ENCODE measurements around the gene SSR1.
"Not testable (repeated sequence)": the region's sequence is repeated elsewhere in the genome, so short reads cannot be mapped to it uniquely, and the experiment has no call there.

Gene SSR1

DNA sequence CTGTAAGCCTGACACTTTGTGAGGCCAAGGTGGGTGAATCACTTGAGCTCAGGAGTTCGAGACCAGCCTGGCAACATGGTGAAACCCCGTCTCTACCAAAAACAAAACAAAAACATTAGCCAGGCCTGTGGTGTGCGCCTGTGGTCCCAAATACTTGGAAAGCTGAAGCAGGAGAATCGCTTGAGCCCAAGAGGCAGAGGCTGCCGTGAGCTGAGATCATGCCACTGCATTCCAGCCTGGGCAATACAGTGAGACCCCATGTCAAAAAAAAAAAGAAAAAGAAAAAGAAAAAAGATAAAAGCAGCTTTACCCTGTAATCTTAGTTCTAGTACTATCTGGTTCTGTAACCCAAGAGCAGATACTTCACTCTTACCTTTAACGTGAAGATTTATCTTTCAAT lies 27.6 kb downstream of the SSR1 start:
- no peak for DNase-seq (ENCODE audit: low read depth, low spot score)
- no peak overlapping the region for H3K27ac ChIP-seq

DNA sequence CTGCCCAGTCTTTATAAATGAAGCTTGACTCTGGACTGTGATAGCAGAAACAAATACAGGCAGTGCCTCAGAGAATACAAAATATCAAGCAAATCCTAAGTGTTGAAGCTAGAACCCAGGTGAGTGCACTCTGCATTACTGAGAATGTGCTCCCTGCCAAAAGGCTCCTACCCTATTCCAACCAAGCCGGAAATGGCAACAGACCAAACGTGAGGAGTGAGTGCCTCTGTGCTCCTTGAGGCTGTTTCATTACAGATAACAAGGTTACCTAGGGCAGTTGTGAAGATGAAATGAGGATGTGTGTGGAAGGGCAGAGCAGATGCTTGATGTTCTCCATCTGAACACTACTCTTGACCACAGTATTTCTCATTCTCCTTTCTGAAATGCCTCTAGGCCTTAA lies 29.3 kb downstream of the SSR1 start:
- no peak for DNase-seq (ENCODE audit: low read depth, low spot score)

DNA sequence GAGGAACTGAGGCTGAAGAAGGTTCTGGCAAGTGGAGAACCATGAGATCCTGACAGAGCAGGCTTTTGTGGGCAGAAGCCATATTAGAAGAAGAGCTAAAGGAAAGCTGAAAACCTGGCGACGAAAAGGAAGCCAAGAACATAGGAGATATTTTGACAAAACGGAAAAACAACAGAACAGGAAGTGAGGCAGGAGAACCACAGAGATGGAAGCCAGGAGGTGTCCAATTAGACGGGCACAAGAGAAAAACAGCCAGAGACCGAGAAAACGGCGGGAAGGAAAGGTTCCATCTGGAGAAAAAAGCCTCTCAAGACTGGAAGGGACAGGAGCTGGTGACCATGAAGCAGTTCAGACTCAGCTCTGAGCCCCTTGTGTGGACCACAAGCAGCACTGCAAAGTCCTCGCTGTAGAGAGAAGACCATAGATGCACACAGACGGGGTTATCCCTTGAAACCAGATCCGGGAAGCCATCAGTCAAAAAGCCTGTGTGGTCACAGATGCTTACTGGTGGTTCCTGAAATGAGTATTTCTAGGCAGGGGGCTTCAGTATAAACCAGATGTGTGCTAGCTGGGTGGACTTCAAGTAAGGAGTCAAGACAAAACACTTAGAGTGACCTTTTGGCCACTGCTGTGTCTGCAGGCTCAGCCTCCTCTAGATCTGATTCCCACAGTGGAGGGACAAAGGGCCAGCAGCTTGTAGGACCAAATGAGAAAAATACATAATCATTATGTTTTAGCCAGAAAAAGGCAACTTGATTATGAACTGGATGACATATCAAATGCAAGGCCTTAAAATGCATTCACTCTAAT lies 30.7 kb downstream of the SSR1 start:
- DNase-seq (ENCODE audit: low read depth, low spot score), result no peak

More for the DNA sequence above, 29.3 kb downstream of the SSR1 start:
- no peak overlapping the region for H3K27ac ChIP-seq

DNA sequence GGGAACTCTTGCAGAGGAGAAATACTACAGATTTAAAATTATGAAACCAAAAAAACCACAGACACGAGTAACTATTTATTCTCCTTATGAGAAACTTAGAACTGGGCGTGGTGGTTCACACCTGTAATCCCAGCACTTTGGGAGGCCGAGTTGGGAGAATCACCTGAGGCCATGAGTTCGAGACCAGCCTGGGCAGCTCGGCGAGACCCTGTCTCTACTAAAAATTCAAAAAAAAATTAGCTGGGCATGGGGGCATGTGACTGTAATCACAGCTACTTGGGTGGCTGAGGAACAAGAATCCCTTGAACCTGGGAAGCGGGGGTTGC lies 36.8 kb downstream of the SSR1 start:
- peak overlapping the region; percentile 71 for H3K27ac ChIP-seq
- no peak for DNase-seq (ENCODE audit: low read depth, low spot score)

More for the DNA sequence above, 30.7 kb downstream of the SSR1 start:
- H3K27ac ChIP-seq, result no peak overlapping the region

DNA sequence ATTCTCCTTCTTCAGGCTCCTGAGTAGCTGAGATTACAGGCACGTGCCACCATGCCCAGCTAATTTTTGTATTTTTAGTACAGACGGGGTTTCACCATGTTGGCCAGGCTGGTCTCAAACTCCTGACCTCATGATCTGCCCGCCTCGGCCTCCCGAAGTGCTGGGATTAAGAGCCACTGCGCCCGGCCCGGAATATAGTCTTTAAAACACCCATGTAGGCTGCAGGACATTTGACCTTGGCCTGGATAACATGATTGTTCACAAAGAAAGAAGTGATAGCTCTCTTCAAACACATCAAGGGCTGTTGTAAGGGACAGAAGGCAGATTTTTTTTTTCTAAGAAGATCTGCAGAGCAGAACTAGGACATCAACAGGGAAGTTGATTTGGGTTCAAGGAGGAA lies 38.5 kb downstream of the SSR1 start:
- DNase-seq (ENCODE audit: low read depth, low spot score); H3K27ac ChIP-seq: not testable (repeated sequence)

DNA sequence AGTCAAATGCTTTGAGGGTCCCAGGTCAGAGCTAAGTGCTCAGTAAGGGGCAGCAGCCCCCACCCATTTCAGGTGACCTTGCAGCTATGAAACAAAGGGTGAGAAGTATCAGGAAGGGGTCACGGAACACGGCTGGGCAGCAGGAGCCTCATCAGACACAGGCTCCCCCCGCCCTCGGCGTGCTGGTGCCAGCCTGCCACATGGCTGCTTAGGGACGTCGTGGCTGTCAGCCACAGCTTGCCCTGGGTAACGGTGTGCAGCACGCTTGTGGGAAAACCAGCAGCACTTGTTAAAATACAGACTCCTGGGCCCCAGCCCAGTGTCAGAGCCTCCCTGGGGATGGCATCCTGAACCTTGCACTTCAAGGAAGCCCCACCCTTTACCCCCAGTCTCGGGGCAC lies 39.3 kb downstream of the SSR1 start:
- no peak overlapping the region for H3K27ac ChIP-seq
- no peak for DNase-seq (ENCODE audit: low read depth, low spot score)

DNA sequence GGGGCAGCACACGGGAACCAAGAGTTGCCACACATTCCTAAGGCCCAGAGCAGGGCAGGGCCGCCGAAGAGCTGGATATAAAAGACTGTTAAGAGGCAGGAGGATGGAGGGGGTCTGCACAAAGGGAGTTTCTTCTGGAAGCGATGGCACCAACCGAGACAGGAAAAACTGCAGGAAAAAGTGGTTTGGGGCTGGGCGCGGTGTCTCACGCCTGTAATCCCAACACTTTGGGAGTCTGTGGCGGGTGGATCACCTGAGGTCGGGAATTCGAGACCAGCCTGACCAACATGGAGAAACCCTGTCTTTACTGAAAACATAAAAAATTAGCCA lies 41.8 kb downstream of the SSR1 start:
- no peak overlapping the region for H3K27ac ChIP-seq
- DNase-seq (ENCODE audit: low read depth, low spot score), result no peak

DNA sequence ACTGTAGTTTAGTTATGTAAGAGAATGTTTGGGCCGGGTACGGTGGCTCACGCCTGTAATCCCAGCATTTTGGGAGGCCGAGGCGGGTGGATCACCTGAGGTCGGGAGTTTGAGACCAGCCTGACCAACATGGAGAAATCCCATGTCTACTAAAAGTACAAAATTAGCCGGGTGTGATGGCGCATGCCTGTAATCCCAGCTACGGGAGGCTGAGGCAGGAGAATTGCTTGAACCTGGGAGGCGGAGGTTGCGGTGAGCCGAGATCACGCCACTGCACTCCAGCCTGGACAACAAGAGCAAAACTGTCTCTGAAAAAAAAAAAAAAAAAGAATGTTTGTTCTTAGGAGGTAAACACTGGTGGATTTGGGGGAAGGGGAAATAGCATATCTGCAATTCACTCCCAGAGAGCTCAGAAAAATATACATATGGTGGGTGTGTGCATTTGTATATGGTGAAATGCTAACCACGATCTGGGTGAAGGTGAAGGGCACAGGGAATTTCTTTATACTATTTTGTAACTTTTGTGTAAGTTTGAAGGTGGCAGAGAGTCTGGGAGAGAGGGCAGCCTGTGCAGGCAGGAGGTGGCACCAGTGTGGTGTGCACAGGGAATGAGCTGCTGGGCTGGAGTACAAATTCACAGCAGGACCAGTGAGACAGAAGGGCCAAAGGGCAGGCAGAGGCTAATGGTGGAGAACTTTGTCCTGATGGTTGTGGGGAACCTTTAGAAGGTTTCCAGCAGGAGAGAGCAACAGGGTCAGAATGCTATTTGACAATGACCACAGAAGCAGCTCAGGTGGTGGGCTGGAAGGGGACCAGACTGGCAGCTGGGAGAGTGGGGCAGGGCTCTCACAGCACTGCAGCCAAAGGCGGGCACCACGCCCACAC lies 42.4 kb downstream of the SSR1 start:
- no peak for DNase-seq (ENCODE audit: low read depth, low spot score)
- H3K27ac ChIP-seq, result no peak overlapping the region

DNA sequence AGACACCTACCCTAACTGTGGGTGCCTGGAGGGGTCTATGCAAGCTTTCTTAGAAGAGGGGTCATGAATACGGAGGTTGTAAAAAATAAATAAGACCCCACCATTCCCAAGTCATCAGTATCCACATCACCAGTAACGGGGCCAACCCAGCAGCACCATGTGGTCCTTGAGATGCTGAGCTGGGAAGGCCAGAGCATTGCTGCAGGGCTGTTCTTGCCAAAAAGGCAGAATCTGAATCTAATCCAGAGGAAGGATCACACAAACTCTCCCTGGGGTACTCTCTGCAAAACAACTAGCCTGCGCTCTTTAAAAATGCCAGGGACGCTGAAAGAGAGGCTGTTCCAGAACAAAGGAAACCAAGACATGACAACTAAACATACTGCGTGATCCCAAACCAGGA lies 43.2 kb downstream of the SSR1 start:
- DNase-seq (ENCODE audit: low read depth, low spot score), result no peak
- no peak overlapping the region for H3K27ac ChIP-seq

DNA sequence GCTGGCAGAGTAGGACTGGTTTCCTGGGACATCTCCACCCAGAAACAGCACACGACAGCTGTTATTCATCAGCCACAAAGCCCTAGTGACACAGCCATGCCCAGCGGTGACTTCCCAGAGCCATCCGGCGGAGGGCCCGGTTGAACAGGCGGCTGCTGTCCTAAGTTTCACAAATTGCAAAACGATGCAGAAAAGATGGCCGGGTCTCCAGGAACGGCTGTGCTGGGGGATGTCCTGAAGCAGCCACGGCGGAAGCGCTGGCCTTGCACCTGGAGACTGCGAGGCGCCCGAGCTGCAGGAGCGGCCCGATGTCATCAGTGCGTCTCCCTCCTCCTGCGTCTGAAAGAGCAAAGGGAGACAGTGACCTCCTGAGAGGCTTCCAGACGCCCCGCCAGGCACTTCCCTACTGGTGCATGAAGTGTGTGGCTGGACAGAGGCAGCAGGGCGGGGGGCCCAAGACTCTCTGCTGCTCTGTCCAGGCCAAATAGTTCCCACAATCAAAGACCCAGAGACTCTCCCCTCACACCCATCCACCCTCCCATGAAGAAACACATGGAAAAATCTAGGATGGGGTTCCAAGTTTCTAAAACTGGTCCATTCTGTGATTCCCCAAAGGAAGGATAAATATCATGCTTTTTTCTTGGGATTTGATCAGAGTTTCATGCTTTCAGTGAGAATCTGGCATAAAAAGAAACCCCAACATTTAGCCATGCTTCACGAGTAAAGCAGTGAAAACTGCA lies 44.0 kb downstream of the SSR1 start:
- H3K27ac ChIP-seq, result no peak overlapping the region
- DNase-seq (ENCODE audit: low read depth, low spot score), result no peak

DNA sequence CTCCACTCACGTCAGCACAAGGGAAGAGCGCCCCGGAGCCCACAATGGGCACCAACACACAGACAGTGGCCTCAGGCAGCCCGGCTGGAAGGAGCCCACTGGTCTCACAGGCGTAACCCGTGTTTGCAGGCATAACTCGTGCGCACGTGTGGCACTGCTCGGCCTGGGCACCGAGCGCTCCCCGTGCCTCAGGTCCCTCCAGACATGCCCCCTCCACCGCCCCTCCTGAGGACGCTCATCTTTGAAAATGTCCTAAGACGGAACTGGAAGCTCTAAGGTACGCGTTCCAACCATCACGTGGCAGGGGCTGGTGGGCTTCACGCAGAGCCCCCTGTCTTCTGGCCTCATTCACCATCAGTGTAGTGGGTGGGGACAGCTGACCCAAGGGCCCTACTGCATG lies 44.6 kb downstream of the SSR1 start:
- no peak for DNase-seq (ENCODE audit: low read depth, low spot score)
- peak overlapping the region; percentile 68 for H3K27ac ChIP-seq

DNA sequence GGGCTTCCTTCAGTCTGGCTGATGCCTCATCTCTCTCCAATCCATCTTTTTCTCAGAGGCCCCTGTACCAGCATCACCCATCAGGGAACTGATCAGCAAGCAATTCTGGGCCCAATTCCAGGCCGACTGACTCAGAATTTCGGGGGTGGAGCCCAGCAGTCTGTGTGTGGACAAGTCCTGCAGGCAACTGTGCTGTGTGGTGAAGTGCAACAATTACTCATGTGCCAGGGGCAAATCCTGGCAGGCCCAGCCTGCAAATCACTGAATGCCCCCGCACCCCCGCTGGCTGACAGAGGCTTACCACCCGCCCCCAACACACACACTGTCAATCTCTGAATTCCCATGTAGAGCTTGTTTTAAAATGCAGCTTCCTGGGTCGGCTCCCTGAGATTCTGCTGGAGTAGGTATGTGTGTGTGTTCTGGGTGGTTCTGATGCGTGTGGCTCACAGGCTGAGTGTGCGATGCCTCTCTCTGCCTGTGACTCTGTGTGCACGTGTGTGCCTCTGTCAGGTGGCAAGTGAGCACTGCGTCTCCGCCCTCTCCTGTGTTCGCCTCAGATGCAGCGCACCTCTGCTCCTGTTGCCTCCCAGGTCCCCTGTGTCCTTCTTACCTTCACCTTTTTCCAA lies 45.4 kb downstream of the SSR1 start:
- peak; percentile 98 for DNase-seq (ENCODE audit: low read depth, low spot score)

DNA sequence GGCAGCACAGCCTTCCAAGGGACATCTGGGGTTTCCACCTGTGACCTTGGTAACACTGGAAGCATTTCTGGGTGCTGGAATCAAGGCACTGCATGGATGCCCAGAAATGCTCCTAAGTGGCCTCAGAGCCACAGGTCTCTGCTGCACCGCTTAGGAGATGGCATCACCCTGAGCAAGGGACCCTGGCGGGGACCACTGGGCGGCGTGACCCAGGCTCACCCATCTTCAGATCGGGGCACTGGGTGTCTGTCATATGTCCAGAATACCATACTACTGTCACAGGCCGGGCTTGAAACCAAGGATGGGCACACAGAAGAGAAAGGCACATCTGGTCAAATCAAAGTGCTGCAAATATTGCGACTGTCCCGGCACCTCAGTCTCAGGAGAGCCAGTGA lies 45.9 kb downstream of the SSR1 start:
- H3K27ac ChIP-seq, result peak overlapping the region; percentile 68
- no peak for DNase-seq (ENCODE audit: low read depth, low spot score)

More for the DNA sequence above, 45.4 kb downstream of the SSR1 start:
- peak overlapping the region; percentile 68 for H3K27ac ChIP-seq

DNA sequence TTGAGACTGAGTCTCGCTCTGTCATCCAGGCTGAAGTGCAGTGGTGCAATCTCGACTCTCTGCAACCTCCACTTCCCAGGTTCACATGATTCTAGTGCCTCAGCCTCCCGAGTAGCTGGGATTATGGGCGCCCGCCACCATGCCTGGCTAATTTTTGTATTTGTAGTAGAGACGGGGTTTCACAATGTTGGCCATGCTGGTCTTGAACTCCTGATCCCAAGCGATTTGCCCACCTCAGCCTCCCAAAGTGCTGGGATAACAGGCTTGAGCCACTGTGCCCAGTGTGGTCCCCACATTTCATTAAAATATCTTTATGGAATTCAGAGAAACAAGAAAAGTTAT lies 47.6 kb downstream of the SSR1 start:
- not testable (repeated sequence) for DNase-seq (ENCODE audit: low read depth, low spot score); H3K27ac ChIP-seq

DNA sequence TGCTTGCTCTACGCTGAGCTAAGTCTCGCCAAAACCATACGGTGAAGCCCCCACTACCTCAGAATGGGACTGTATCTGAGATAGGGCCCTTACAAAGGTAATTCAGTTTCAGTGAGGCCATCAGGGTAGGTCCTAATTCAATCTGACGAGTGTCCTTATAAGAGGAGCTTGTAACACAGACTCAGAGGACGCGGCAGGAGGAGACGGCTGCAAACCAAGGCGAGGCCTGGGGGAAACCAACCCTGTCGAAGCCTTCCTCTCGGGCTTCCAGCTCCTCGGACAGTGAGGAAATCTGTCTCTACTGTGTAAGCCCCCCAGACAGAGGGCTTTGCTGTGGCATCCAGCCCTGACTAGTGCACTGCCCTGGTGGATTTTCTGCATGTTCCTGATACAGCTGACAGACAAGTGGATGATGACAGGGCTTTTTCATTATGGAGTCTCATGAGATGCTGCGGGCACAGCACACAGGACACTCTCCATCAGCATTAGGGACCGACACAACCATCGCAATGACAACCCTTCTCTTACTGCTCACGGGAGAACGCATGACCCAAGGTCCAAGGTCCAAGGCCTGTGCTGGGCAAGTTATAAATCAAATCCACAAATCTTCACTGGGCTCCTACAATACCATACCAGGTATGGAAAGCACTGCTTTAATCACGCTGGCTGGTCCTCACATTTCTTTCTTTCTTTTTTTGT lies 48.2 kb downstream of the SSR1 start:
- DNase-seq (ENCODE audit: low read depth, low spot score), result no peak
- H3K27ac ChIP-seq, result no peak overlapping the region

DNA sequence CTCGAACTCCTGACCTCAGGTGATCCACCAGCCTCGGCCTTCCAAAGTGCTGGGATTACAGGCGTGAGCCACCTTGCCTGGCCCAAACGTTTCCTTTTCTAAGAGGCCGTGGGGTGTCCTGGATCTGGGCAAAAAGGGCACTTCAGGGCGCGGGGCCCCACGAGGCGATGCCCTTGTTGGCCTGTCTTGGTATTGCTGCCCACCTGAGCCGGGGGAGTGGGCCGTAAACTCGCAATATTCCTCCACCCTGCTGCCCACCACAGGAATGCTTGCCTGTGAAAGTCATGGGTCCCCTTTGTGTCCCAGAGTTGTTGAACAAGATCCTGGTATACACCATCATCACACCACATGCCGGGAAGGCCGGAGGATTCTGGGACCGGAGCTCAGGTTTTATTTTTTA lies 49.0 kb downstream of the SSR1 start:
- no peak for DNase-seq (ENCODE audit: low read depth, low spot score)
- H3K27ac ChIP-seq, result no peak overlapping the region

DNA sequence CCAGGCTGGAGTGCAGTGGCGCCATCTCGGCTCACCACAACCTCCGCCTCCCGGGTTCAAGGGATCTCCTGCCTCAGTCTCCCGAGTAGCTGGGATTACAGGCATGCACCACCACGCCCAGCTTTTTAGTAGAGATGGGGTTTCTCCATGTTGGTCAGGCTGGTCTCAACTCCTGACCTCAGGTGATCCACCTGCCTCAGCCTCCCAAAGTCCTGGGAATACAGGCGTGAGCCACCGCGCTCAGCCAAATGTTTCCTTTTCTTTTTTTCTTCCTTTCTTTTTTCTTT lies 49.5 kb downstream of the SSR1 start:
- not testable (repeated sequence) for DNase-seq (ENCODE audit: low read depth, low spot score)

DNA sequence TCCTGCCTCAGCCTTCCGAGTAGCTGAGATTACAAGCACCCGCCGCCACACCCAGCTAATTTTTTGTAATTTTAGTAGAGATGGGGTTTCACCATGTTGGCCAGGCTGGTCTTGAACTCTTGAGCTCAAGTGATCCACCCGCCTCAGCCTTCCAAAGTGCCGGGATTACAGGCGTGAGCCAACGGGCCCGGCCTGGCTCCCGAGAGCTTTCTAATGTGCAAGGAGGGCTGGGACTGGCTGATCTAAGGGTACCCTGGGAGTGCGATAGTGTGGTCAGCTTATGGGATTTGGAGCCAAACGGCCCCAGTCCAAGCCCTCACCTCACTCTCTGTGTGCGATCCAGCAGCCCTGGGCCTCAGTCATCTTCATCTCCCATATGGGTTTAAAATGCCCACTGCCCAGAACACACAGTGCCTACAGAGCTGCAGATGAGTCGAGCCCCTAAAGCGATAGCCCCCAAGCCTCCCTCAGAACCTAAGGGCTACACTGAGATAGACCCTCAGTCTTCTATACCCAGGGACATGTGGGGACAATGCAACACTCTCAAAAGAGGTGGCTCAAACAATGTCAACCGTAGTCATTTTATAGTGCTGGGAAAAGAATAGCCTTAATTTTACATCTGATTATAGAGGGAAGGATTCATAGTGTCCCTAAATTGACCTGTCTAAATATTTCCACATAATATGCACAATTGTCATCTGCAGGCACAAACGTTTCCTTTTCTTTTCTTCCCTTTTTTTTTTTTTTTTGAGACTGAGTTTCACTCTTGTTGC lies 50.1 kb downstream of the SSR1 start:
- H3K27ac ChIP-seq, result no peak overlapping the region
- no peak for DNase-seq (ENCODE audit: low read depth, low spot score)

More for the DNA sequence above, 49.5 kb downstream of the SSR1 start:
- H3K27ac ChIP-seq, result not testable (repeated sequence)

DNA sequence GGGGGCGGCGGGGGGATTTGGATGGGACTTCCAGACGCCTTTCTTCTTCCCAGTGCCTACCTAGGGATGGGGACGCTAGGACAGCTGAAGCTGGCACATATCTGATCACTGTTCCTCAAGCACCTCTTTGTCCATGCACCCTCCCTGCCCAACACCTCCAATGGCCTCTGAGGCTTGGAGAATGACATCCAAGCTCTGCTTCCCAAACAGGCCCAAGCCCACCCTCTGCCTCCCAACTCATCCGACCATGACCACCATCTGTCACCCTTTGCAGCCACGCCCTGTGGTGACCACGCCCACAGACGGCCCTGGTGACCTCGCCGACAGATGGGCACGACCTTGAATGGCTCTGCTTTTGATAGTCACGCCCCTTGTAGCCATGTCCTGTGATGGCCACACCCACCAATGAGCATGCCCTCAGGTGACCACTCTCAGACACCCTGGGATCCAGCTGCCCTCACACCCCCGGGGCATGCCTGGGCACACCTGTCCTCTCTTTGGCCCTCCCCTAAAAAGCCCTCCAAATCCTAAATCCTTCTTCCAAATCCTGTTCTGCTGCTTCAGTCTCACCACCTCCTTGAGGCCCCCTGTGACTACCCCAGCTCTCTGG lies 51.0 kb downstream of the SSR1 start:
- no peak for DNase-seq (ENCODE audit: low read depth, low spot score)
- peak overlapping the region; percentile 65 for H3K27ac ChIP-seq

All from epithelial cell of prostate (primary cell).